Non-pigmented ciliary epithelial cell (primary cell): Measurements from ENCODE around the gene HSCB.
"Not testable (repeated sequence)": the region's sequence is repeated elsewhere in the genome, so short reads cannot be mapped to it uniquely, and the experiment has no call there.

Source experiments
- DNase-seq: peaks from one replicate; pipeline ENCODE4 v3.0.0-alpha.2; 2010; ENCODE audit warnings: low read depth

Gene HSCB

GRCh38 chr22:28791841-28792490 is 50.1 kb downstream of the HSCB start:
- no peak for DNase-seq

GRCh38 chr22:28792491-28793383 is 50.9 kb downstream of the HSCB start:
- DNase-seq, result no peak

GRCh38 chr22:28793976-28794584 is 52.2 kb downstream of the HSCB start:
- no peak for DNase-seq

DNA sequence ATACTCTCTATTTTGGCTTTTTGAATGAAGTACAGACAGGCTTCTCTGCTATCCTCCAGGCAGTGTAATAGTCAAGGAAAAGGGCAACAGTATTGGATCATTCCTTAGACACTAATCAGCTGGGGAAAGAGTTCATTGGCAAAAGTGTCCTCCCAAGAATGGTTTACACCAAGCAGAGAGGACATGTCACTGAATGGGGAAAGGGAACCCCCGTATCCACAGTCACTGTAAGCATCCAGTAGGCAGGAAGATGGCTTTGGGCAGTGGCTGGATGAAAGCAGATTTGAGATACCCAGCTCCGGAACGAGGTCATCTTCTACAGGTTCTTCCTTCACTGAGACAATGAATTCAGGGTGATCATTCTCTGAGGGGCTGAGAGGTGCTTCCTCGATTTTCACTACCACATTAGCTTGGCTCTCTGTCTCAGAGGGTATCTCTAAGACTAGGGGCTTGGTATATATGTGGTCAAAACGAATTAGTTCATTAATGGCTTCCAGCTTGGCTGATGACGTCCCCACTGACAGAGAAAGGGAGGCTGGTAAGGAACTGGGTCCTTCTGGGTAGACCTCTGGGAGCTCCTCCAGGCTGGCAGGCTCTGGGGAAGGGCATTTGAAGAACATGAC is 53.3 kb downstream of the HSCB start:
- DNase-seq, result no peak

- DNase-seq, result no peak
Measured at GRCh38 chr22:28795932-28796856, 54.4 kb downstream of the HSCB start.

GRCh38 chr22:28798810-28799605 is 57.2 kb downstream of the HSCB start:
- DNase-seq, result peak; percentile 62

DNA sequence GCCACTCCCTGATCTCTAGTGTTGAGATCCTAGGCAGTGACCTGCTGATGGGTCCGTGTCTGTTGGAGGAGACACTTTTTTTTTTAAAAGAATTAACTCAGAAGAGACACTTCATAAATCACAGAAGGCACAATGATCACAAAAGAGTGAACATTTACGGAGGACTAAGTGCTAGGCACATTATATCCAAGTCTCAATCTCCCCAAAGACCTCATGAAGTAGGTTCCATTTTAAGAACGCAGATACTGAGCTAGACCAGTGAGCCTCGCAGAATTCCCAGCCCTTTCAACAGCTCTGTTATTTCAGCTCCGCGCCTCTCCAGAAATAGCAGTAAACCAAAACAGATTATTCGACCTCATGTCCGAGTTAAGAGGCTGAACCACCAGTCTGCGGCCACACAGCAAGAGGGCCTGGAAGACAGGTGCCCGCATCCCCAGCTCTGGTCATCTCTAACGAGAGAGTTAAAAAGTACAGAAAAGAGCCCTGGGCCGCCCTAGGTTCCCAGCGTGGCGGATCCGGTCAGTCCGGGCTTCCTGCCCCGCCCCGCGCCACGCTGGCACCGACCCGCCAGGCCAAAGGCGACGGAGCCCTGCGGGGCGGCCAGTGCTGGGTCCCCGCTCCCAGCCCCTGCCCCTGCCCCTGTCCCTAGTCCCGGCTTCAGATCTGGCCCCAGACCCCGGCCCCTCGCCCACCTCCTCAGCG is 57.9 kb downstream of the HSCB start:
- DNase-seq, result no peak

- peak; percentile 60 for DNase-seq
Measured at GRCh38 chr22:28800308-28801041, 58.6 kb downstream of the HSCB start, which contains the start of gene XBP1. Gene XBP1, minus strand, starts transcription at chr22:28800569.

DNA sequence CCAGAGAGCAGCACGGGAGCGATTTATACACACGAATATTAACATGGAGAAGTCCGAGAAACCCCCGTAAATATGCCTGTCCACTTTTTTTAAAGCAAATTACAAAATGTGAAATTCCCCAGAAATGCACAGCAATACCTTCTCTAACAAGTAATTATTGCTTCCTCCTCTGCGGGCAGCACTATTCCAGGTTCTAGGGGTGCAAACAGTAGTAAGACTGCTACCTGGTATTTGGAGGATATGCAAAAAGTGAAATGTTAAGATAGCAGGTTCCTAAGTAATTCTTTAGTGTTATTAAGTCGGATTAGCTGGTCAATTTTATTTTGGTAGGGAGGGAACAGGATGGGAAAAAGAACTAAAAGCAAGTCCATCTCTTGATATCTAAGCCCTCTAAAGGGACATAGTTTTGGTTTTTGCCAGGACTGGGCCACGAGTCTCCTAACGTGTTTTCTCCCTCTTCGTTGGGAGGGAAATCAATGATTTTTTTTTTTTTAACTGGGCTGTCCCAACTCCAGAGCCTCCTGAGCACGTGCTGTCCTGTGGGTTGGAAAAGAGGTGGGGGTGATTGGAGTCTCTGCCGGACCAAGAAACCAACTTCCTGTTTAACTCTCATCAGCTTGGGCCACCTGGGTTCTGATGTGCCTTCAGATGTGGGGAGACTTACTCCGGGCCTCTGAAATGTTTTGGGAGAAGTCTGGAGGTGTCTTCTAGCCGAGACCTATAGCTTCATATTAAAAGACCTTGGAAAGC is 60.2 kb downstream of the HSCB start:
- no peak for DNase-seq

- DNase-seq, result no peak
Measured at GRCh38 chr22:28802595-28803123, 60.8 kb downstream of the HSCB start.

- not testable (repeated sequence) for DNase-seq
Measured at GRCh38 chr22:28805426-28805825, 63.6 kb downstream of the HSCB start.
